22Rv1 (cell line): ENCODE measurements around the gene NDUFAF3.

Experiments used
- H3K27ac ChIP-seq: fragments of 450-650 bp; 2 replicates; pipeline ENCODE4 v1.5.1; 2017
- CTCF ChIP-seq: fragments of 450-650 bp; IDR thresholded peaks from 2 replicates; pipeline ENCODE4 v1.5.1; 2017; ENCODE audit warnings: mild to moderate bottlenecking
- ZFX ChIP-seq: fragments of 450-650 bp; IDR thresholded peaks from 2 replicates; pipeline ENCODE4 v1.6.1; 2017; ENCODE audit warnings: antibody characterized with exemption, borderline replicate concordance

Gene NDUFAF3

GRCh38 chr3:49009396-49009795 lies 12.5 kb upstream of the NDUFAF3 start:
- H3K27ac ChIP-seq = no peak overlapping the region
- no peak for TF ChIP-seq CTCF
- TF ChIP-seq ZFX = no peak

- TF ChIP-seq ZFX (no peak), CTCF (no peak)
- H3K27ac ChIP-seq = no peak overlapping the region
Measured at GRCh38 chr3:49012441-49013017, 9.4 kb upstream of the NDUFAF3 start.

- no peak for TF ChIP-seq CTCF
- TF ChIP-seq ZFX = no peak
- no peak overlapping the region for H3K27ac ChIP-seq
Measured at GRCh38 chr3:49013113-49013737, 8.7 kb upstream of the NDUFAF3 start.

- TF ChIP-seq CTCF (peak; percentile 74), ZFX (no peak)
Measured at GRCh38 chr3:49013738-49014660, 7.9 kb upstream of the NDUFAF3 start.

GRCh38 chr3:49015072-49015471 lies 6.8 kb upstream of the NDUFAF3 start:
- TF ChIP-seq ZFX = no peak
- peak overlapping the region; percentile 98 for H3K27ac ChIP-seq

More at GRCh38 chr3:49013738-49014660, 7.9 kb upstream of the NDUFAF3 start:
- no peak overlapping the region for H3K27ac ChIP-seq

- TF ChIP-seq CTCF (no peak), ZFX (no peak)
- peak overlapping the region; percentile 98 for H3K27ac ChIP-seq
Measured at GRCh38 chr3:49015765-49016164, 6.2 kb upstream of the NDUFAF3 start.

- TF ChIP-seq ZFX = no peak
- TF ChIP-seq CTCF = no peak
Measured at GRCh38 chr3:49016414-49017228, 5.3 kb upstream of the NDUFAF3 start.

More at GRCh38 chr3:49016414-49017228, 5.3 kb upstream of the NDUFAF3 start:
- peak overlapping the region; percentile 98 for H3K27ac ChIP-seq
